ENCODE results near the gene MALT1. TPM values are rescaled to one million over a fixed set of nuclear protein-coding genes. Genes with fewer than 3 reads are reported as not detected.
"Not testable (repeated sequence)": the region's sequence is repeated elsewhere in the genome, so short reads cannot be mapped to it uniquely, and the experiment has no call there.

The MALT1 gene, protein sequence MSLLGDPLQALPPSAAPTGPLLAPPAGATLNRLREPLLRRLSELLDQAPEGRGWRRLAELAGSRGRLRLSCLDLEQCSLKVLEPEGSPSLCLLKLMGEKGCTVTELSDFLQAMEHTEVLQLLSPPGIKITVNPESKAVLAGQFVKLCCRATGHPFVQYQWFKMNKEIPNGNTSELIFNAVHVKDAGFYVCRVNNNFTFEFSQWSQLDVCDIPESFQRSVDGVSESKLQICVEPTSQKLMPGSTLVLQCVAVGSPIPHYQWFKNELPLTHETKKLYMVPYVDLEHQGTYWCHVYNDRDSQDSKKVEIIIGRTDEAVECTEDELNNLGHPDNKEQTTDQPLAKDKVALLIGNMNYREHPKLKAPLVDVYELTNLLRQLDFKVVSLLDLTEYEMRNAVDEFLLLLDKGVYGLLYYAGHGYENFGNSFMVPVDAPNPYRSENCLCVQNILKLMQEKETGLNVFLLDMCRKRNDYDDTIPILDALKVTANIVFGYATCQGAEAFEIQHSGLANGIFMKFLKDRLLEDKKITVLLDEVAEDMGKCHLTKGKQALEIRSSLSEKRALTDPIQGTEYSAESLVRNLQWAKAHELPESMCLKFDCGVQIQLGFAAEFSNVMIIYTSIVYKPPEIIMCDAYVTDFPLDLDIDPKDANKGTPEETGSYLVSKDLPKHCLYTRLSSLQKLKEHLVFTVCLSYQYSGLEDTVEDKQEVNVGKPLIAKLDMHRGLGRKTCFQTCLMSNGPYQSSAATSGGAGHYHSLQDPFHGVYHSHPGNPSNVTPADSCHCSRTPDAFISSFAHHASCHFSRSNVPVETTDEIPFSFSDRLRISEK
- polyA plus RNA-seq (ENCODE audit: insufficient read length in 12 of 12): 10 to 100 TPM in 10 of 12 donors, 1 to 10 TPM in 1, not detected in 1; 9.4 to 20.8 (median 18.8) TPM
- long read RNA-seq, donor 1, full-length matches to known transcripts: 2 of 8 reads
- long read RNA-seq, donor 1, partial matches to known transcripts: 6 of 8 reads
- long read RNA-seq, donor 1, other reads (novel, unspliced or antisense): 0 of 8 reads
- long read RNA-seq, donor 2, full-length matches to known transcripts: 7 of 7 reads
- long read RNA-seq, donor 2, partial matches to known transcripts: 0 of 7 reads
- long read RNA-seq, donor 2, other reads (novel, unspliced or antisense): 0 of 7 reads
- long read RNA-seq, donor 3: 0 reads
- long read RNA-seq, donor 4, full-length matches to known transcripts: 1 of 1 reads
- long read RNA-seq, donor 4, partial matches to known transcripts: 0 of 1 reads
- long read RNA-seq, donor 4, other reads (novel, unspliced or antisense): 0 of 1 reads
- long read RNA-seq, donor 5, full-length matches to known transcripts: 2 of 2 reads
- long read RNA-seq, donor 5, partial matches to known transcripts: 0 of 2 reads
- long read RNA-seq, donor 5, other reads (novel, unspliced or antisense): 0 of 2 reads
- long read RNA-seq, donor 6, partial matches to known transcripts: 0 of 1 reads
- long read RNA-seq, donor 6, other reads (novel, unspliced or antisense): 0 of 1 reads
- long read RNA-seq, donor 7: 0 reads
- long read RNA-seq, donor 8: 0 reads
- long read RNA-seq, donor 9: 0 reads
- long read RNA-seq, donor 10, full-length matches to known transcripts: 1 of 1 reads
- long read RNA-seq, donor 10, partial matches to known transcripts: 0 of 1 reads
- long read RNA-seq, donor 10, other reads (novel, unspliced or antisense): 0 of 1 reads
- long read RNA-seq, donor 11, partial matches to known transcripts: 0 of 1 reads
- long read RNA-seq, donor 11, other reads (novel, unspliced or antisense): 0 of 1 reads

DNA sequence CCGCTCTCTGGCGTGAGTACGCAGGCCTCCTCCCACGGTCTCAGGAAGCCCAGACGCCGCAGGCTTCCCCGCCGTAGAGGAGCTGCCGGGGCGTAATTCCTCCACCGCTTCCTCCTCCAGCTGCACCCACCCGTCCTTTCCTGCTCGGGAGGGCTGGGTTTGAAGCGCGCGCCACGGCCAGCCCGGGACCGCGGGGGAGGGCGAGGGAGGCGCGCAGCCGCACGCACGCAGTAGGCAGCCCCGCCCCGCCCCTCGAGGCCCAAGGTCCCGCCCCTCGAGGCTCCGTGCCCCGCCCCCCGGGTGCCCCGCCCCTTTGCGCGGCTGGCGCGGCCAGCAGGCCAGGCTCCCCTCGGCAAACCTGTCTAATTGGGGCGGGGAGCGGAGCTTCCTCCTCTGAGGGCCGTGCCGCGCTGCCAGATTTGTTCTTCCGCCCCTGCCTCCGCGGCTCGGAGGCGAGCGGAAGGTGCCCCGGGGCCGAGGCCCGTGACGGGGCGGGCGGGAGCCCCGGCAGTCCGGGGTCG, at the start of gene MALT1:
Gene MALT1 (plus strand): TSS at position 355 of the 521 bp plus-strand sequence. CDS start 179 bp downstream, outside the sequence.
- DNase-seq: peak; percentile 88

DNA sequence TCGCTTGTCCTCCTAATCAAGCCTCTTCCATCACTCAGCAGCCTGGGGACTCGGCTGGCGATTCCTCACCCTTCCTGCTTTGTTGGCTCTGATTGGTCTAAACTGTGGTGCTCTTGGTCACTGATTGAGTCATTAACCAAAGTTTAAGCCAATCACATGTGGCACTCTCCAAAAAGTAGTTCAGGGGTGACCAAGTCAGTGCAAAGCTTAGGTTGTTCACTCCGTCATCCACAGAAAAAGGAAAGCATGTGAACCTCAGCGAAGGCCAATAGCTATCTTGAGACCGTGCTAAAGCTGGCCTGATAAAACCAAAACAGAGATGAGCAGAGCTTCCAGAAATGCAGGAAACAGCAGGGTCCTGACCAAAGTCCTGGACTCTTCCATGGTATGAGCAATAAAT, 47.3 kb upstream of the MALT1 start:
- no peak for DNase-seq

DNA sequence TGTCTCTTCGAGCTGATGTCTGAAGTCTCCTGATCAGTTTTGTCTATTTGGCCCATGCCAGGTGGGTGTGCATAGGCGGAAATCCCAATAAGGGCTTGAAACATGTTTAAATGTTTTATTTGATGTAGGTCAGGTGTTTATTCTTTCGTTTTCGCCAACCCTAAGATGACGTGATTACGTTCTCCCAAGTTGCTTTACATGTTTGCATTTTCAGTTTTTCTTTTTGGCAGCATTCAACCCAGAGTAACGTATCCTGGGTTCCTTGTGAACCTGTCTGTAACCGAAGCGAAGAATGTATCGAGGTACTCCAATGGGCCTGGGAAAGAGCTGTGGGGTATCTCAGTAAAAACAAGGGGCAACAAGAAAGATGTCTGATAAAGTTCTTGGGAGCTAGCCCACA, 45.4 kb upstream of the MALT1 start:
- no peak for DNase-seq

DNA sequence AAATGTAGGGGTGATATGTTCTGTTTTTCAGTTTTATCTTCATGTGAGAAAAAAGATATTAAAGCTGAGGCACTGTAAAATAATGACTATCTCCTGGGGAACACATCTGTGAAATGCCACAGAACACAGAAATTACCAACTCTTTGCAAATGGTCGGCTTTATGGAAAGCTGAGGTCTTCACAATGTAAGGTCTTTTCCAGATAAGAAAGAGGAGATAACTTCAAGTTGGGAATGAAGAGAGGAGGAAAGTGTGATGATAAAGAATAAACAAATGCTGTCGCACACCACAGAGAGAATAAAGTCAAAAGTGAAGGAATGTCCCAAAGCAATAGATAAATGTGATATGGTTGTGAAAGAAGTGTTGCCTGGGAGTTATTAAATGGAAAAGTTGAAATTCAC, 41.2 kb upstream of the MALT1 start:
- DNase-seq: no peak

DNA sequence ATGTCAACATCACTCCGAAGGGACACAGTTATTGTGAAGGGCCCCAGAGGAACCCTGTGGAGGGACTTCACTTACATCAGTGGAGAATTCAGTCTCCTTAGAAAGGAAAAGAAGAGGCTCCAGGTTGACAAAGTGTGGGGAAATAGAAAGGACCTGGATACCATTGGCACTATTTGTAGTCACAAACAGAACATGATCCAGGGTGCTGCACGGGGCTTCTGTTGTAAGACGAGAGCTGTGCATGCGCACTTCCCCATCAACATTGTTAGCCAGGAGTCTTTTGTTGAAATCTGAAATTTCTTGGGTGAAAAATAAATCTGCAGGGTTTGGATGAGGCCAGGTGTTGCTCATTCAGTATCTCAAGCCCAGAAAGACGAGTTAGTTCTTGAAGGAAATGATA, 40.0 kb upstream of the MALT1 start:
- DNase-seq: no peak

DNA sequence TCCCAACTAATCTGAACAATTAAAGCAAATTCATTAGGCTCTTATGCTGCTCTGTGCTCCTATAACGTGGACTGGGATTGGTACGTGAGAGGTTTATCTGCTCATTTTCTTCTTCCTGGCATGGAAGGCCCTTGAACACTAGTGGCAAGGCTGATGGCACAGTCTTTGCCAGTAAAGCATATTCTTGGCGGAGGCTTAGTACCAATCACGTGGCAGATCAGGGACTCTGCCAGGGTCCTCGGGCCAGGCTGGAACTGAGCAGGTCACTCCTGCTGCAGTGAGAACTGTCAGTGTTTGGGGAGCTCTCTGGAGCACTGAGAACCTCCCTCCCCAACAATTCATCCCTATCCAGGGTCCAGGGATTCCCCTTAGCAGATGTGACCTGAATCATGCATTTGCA, 38.7 kb upstream of the MALT1 start:
- DNase-seq: no peak

DNA sequence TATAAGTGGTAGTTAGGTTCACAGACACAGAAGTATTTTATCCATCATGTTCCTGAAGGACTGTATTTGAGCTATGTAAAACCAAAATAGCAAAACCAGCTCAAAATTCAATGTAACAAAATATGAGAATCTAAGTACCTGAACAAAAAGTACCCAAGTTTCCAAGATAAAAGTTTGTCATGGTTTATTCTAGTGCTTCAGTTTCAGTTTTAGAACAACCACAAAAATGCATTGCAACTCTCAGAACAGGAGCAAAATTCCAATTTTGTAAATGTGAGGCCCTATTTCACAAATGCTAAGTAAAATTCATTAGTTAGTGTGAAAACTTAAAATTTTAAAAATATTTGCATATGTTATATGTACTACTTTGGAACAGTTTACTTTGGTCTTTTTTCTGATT, 37.4 kb upstream of the MALT1 start:
- DNase-seq: no peak

DNA sequence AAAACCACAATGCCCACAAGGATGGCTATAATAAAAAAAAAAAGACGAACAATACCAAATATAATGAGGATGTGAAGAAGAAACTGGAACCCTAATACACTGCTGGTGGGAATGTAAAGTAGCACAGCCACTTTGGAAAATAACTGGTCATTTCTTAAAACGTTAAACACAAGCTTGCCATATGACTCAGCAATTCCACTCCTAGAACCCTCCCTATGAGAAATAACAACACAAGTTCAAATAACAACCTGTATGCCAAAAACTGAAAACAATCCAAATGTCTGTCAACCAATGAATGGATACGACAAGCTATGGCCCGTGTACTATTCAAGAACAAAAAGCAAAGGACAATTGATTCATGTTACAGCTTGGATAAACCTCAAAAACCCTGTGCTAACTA, 35.4 kb upstream of the MALT1 start:
- no peak for DNase-seq

DNA sequence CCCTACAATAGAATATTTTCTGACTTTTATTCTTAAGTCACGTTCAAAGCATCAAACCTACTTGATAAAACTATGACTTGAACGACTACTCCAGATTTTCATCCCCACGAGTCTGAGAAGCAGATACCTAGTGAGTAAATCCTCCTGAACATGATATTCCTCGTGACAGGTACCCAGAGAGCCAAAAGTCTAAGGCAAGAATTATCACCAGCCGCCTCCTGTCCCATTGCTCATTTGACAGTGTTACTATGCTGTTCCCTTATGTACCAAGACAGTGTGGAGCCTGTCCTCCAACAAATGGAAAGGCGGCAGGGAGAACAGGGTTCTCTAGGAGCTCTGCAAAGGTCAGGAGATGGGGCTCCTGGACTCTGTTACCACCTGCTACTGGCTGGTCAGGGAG, 34.1 kb upstream of the MALT1 start:
- no peak for DNase-seq

DNA sequence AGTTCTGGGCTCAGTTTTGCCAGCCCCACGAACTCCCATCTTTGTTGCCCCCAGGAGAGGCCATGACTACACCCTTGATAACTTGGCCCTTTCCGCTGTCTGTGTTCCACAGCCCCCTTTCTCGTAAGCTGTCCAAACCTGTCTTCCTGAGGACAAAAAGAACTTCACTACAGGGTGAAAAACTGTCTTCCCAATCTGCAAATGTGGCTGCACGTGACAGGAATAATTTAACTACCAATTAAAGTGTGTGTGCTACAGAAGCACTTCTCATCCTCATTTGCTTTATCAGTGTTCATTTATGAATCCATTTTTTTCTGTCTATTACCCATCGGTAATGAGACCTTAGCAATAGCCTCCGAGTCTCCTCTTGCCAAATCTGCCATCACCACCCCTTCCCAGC, 33.3 kb upstream of the MALT1 start:
- DNase-seq: no peak

DNA sequence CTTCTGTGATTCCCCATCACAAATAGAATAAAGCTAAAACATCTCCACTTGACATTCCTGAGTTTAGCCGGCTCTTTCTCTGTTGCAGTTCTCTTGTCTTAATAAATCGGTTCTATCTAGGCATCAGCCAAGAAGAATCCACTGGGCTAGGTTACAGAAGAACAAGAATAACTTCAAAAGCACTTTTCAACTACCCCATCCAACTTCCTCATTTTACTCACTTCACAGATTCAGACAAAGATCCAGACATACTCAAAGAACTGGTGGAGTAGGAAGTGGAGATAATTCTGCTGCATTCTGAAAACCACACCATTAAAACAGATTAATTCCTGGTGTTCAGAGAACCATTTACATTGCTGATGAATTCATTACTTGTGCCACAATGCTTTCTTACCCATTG, 32.8 kb upstream of the MALT1 start:
- no peak for DNase-seq

DNA sequence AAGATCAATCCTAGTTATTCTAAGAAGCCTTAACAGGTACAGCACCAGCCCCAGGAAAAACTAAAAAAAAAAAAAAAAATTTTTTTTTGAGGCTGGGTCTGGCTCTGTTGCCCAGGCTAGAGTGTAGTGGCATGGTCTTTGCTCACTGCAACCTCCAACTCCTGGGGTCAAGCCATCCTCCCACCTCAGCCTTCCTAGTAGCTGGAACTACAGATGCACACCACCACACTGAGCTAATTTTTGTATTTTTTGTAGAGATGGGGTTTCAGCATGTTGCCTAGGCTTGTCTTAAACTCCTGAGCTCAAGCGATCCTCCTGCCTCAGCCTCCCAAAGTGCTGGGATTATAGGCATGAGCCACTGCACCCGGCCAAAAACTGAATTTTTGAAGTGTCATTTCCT, 32.0 kb upstream of the MALT1 start:
- no peak for DNase-seq

DNA sequence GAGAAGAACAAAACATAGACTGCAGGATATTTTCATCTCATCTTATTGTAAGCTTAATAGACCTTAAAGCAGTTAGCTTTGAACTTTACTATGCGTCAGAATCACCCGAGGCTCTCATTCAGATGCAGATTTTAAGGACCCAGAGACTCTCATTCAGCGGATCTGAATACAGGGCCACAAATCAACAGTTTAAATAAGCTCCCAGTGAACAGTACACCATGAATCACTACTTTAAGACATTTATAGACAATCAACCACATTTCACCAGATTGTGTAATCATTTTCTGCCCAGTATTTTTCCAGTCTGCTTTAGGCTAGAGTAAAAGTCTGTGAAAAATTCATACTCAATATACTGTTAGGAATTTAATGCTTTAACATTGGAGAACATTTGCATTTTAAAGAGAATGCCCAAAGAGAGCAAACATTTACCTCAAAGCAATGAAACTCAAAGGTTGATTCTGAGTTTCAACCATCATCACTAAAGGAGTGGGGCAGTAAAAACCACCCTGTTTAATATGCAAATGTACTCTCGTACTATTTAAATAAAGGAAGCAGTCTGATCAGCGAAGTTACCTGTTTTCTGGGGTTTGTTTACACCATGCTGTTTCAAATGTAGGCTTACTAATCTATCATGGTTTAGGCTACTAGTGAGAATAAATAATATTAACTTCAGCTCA, 31.4 kb upstream of the MALT1 start:
- DNase-seq: no peak

DNA sequence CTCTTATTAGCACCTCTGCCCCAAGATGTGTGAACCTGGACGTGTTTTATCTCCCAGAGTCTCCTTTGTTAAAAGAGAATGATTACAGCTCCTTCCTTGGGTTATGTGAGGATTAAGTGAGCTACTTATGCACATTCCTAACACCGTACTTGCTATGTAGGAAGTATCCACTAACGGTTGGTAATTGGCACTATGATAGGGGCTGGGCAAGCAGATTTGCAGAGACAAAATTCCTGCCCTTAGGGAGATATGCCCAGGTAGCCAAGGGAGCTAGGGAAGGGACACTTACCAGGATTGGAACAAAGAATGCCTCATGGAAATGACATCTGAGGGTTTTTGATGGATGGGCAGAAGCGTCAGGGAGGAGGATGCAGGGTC, 30.8 kb upstream of the MALT1 start:
- DNase-seq: no peak

DNA sequence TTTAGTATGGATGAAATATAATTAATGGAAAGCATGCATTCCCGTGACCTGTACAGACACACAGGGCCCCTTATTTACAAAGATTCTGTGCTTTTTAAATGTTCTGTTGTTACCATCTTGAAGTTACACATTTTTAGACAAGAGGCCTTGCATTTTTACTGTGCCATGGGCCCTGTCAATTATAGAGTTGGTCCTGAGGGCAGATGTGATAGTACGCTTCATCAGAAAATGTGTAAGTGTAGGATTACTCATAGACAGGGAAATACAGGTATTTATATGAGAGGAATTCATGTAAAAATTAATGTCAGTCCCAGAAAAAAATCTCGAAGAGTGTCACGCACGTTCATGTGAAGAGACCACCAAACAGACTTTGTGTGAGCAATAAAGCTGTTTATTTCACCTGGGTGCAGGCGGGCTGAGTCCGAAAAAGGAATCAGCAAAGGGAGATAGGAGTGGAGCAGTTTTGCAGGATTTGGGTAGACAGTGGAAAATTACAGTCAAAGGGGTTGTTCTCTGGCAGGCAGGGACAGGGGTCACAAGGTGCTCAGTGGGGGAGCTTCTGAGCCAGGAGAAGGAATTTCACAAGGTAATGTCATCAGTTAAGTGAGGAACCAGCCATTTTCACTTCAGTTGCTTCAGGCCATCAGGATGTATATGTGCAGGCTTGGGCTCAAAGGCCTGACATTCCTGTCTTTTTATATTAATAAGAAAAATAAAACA, 30.2 kb upstream of the MALT1 start:
- DNase-seq: no peak

DNA sequence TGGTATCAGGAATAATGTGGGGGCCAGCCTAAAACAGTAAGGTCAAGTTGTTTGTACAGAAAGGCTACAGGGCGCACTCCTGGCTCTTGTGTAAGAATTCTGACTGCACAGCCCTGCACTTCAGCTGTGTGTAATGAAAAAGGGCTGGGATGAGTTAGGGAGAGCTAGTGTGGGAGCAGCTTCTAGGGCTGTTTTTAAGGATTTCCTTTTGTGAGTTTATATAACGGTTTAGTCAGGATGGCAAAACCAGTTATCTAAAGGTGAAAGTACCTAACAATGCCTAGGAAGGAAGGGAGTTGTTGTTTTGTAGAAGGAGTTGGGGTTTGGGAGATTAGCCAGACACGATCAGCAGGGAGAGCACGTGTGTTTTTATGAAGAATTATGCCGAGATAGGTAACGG, 27.7 kb upstream of the MALT1 start:
- not testable (repeated sequence) for DNase-seq

DNA sequence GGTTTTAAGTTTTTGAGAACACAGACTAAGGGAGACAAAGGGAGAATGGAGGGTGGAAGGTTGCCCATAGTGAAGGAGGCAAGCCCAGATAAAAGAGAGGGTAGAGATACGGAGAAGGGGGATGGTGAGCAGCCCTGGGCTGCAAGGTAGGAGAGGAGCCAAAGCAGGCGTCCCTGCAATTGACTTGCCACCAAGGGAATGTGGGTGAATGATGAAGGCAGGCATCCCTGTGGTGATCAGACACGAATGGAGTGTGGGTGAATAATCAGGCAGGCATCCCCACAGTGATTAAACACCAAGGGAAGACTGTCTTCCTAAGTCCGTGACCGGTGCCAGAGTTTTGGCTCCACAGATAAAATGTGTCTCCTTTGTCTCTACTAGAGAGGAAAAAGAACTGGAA, 25.9 kb upstream of the MALT1 start:
- DNase-seq: no peak

DNA sequence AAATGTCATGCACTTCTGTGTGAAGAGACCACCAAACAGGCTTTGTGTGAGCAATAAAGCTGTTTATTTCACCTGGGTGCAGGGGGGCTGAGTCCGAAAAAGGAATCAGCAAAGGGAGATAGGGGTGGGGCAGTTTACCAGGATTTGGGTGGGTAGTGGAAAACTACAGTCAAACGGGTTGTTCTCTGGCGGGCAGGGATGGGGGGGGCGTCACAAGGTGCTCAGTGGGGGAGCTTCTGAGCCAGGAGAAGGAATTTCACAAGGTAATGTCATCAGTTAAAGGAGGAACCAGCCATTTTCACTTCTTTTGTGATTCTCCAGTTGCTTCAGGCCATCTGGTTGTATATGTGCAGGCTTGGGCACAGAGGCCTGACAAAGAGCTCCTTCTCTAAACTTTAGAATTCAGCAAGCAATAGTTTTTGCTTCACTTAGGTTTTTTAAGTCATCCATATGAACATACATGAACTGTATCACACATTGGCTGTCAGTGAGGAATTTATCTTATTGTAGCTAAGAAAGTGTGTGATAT, 24.9 kb upstream of the MALT1 start:
- DNase-seq: no peak
